ENCODE data around the gene RUFY4. TPM values are rescaled to one million over a fixed set of nuclear protein-coding genes. Genes with fewer than 3 reads are reported as not detected.

RUFY4 gene
- total RNA-seq, 1 donor from 2014 or later, result not detected

GRCh38 chr2:218082586-218083351 lies 13.7 kb downstream of the RUFY4 start:
- TF ChIP-seq CTCF (IDR thresholded peaks at IDR 0.05), result no peak
- Histone ChIP-seq H3K27ac (no peak overlapping the region), H3K9me3 (peaks cover 0 to 13% of the 10 kb centered on the region in 2 donors), H3K36me3 (no peaks in the 10 kb centered on the region), H3K4me3 (no peak overlapping the region), H3K27me3 (no peaks in the 10 kb centered on the region), H3K4me1 (no peaks in the 10 kb centered on the region)
- intact Hi-C loops (cut with DNase I), result no loop called here
- DNase-seq (ENCODE audit: low spot score in 2 of 2), result no peak

GRCh38 chr2:218083352-218083676 lies 14.3 kb downstream of the RUFY4 start:
- intact Hi-C loops (cut with DNase I), result no loop called here

DNA sequence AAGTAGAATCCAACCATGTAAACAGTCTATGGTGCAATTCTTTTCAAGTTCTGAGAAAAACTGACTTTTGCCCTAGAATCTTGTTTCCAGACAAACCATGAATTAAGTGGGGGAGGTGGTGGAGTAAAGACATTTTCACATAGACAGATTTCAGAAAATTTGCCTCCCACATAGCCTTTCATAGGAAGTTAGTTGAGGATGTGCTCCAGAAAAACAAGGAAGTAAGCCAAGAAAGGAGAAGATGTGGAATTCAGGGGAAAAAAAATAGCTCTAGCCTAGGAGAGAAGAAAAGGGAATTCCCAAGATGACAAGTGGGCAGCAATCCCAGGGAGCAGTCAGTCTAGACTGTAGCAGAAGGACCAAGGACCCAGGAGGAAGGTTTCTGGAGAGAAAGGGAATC lies 17.4 kb downstream of the RUFY4 start:
- intact Hi-C loops (cut with DNase I), result no loop called here
- Histone ChIP-seq H3K4me3 (no peak overlapping the region), H3K36me3 (no peaks in the 10 kb centered on the region), H3K9me3 (peaks cover 0 to 13% of the 10 kb centered on the region in 2 donors), H3K27ac (no peak overlapping the region), H3K27me3 (no peaks in the 10 kb centered on the region), H3K4me1 (no peaks in the 10 kb centered on the region)
- no peak for DNase-seq (ENCODE audit: low spot score in 2 of 2)
- no peak for TF ChIP-seq CTCF (IDR thresholded peaks at IDR 0.05)

More at GRCh38 chr2:218083352-218083676, 14.3 kb downstream of the RUFY4 start:
- H3K27me3 ChIP-seq, result no peaks in the 10 kb centered on the region
- no peak overlapping the region for H3K27ac ChIP-seq
- H3K4me1 ChIP-seq, result no peaks in the 10 kb centered on the region
- H3K4me3 ChIP-seq, result no peak overlapping the region
- peaks cover 0 to 13% of the 10 kb centered on the region in 2 donors for H3K9me3 ChIP-seq
- no peaks in the 10 kb centered on the region for H3K36me3 ChIP-seq
- TF ChIP-seq CTCF (IDR thresholded peaks at IDR 0.05), result no peak
- no peak for DNase-seq (ENCODE audit: low spot score in 2 of 2)

DNA sequence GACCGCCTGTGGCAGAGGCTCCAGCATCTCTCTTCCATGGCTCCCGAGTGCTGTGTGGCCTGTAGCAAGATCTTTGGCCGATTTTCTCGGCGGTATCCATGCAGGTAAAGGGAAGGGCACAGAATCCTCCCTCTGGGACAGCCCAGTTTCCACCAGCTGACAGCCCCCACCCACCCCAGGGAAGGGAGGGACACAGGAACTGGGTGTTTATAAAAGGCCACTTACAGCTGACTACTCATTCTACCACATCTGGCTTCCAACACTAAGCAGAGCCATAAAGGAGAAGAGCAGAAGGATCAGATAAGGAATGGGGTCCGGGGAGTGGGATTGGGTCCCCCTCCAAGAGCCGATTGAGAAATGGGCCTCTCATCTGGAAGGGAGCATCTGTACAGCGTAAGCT lies 20.2 kb downstream of the RUFY4 start:
- intact Hi-C loops (cut with DNase I), result no loop called here

GRCh38 chr2:218091746-218092145 lies 22.7 kb downstream of the RUFY4 start:
- no peak for DNase-seq (ENCODE audit: low spot score in 2 of 2)
- no peaks in the 10 kb centered on the region for H3K4me1 ChIP-seq
- peaks cover 0 to 6% of the 10 kb centered on the region in 2 donors for H3K9me3 ChIP-seq
- no peak overlapping the region for H3K4me3 ChIP-seq
- no peak for TF ChIP-seq CTCF (IDR thresholded peaks at IDR 0.05)
- intact Hi-C loops (cut with DNase I), result no loop called here
- no peak overlapping the region for H3K27ac ChIP-seq
- H3K27me3 ChIP-seq, result no peaks in the 10 kb centered on the region
- no peaks in the 10 kb centered on the region for H3K36me3 ChIP-seq

More for the DNA sequence above, 20.2 kb downstream of the RUFY4 start:
- Histone ChIP-seq H3K36me3 (no peaks in the 10 kb centered on the region), H3K4me3 (no peak overlapping the region), H3K27me3 (no peaks in the 10 kb centered on the region), H3K9me3 (peaks cover 0 to 13% of the 10 kb centered on the region in 2 donors), H3K27ac (no peak overlapping the region), H3K4me1 (no peaks in the 10 kb centered on the region)
- TF ChIP-seq CTCF (IDR thresholded peaks at IDR 0.05), result no peak
- DNase-seq (ENCODE audit: low spot score in 2 of 2), result no peak
